HG03575 (cell line): ENCODE data around the gene SOX6.

ENCODE experiments used
- ATAC-seq: cut with Tn5 transposase; IDR thresholded peaks from one replicate; pipeline ENCODE4 v1.9.1; 2021; ENCODE audit not compliant: unreplicated experiment, insufficient number of reproducible peaks, low FRiP score; ENCODE audit errors: extremely low read depth

The SOX6 gene

DNA sequence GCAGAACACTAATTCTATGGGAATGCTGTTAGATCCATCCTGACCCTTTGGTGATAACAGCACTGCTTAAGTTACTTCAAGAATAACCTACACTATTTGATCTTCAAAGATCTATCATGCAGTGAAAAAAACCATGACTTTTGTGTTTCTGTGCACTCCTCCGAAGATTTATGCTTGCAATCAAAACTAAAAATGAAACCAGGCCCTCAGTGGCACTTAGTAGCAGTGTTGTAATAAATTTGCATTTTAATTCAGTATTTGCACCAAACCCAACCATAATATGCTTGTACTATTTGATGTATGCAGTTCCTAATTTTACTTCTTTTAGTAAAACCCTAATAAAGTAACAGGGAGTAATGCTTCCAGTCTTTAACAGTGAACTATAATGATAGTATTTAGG is 130.7 kb downstream of the SOX6 start:
- ATAC-seq = no peak

DNA sequence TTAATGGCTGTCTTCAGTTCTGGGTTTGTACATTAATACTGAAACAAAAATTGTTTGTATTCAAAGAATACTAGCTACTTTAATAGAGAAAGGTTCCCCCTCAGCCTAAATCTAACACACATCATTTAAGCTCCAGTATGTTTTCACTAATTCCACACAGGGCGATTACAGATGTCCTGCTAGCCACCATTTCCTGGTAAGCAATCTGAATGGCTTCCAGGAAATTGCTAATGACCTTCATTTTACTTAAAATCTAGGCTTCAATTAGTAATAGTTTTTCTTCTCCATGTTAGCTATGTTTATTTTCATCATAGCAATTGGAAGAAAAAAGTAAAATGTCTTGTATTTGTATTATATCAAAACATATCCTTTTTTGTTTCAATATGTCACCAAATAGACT is 132.8 kb downstream of the SOX6 start:
- ATAC-seq = no peak

DNA sequence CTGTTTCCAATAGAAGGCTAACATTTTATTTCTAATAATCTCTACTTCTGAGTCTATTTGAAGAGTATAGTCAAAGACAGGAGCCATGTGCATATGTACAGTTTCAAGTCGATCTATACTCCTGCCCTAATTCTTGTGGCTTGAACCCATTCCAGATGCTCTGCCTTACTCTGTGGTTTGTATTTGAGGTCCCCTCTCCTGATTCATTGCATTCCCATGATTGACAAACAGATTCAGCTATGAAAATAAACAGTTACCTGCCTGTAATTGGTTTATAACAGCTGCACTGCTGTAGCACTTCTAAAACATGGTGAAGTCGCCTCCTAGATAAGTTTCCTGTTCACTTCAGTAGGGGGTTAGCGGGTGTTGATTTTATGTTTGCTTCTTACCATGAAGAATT is 138.7 kb downstream of the SOX6 start:
- no peak for ATAC-seq

DNA sequence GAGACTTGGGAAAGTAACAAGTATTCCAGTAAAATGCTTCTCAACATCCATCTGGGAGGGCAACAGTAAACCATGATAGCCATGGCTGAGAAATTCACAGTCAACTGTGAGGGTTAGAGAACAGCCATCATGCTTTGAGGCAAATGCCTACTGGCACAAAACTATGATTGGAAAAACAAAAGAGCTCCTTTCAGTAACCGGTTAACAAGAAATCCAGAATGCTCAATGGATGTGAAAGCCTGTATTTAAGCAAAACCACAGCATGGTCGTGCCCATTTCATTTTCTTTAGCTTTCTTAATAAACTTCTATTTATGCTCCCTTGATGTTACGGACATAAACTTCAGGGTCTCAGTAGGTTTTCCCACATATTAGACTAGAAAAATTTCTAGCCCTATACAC is 139.5 kb downstream of the SOX6 start:
- ATAC-seq = no peak

DNA sequence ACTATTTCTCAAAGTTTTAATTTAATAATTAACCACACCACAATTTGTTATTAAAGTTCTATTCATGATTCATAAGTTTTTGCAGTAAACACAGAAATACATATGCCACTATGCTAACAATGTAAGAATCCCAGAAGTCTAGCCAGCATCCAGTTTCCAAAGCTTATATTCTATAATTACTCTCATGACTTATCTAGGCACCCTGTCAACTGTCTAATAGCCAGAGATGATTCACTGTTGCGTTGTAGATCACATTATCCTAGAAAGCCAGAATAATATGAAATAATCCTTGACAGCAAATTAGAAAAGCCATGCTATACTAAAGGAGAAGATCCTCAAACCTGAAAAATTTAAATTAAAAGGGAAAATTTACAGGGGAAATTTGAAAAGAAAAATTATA is 141.0 kb downstream of the SOX6 start:
- no peak for ATAC-seq

DNA sequence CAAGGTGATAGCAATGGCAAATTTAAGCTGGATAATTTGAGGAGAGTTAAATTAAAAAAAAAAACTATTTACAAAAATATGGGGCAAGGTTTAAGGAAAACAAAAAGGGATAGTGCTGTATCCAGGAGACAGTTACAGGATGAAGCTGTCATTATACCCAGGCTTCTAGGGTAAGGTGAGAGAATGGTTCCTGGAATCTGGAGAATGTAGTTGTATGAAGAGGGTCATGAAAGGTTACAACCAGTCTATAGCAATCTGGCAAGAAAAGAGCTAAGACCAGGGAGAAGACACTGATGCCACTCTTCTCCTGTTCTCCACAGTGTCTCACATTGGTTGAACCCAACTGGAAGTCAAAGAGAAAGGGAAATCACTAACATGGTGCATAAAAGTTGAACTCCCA is 144.9 kb downstream of the SOX6 start:
- no peak for ATAC-seq

DNA sequence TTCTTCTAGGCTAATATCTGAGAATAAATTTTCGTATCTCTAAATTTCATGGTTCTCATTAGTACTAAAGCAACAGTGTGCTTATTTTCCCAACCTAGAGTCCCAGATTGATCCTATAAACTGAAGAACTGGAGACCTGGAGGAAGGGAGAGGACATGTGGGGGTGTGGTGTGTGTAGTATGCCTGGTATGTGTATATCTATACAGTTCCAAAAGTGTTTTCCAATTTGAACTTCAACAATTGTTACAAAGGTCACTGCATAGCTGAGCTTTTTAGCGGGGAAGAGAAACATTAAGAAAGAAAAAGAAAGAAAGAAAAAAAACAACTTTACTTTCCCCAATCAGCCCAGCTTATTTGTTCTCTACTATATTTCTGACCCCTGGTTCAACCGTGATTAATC is 152.1 kb downstream of the SOX6 start:
- ATAC-seq = no peak

DNA sequence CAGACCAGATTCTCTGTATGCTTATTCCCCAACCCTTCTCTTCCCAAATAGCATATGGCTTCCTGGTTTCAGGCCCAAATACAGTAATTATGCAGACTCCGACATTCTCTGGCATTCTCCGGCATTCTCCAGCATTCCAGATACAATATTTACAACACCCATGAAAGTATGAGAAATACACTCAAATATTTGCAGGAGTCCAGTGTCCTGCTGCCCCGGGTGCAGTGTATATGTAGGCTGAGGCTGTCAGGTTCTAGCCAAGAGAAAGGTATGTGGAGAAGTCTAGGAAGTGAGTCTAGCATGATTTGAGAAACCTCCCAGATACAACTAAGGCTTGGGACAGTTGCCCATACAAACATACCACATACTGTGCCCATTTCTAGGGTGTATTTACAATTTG is 160.7 kb downstream of the SOX6 start:
- no peak for ATAC-seq

DNA sequence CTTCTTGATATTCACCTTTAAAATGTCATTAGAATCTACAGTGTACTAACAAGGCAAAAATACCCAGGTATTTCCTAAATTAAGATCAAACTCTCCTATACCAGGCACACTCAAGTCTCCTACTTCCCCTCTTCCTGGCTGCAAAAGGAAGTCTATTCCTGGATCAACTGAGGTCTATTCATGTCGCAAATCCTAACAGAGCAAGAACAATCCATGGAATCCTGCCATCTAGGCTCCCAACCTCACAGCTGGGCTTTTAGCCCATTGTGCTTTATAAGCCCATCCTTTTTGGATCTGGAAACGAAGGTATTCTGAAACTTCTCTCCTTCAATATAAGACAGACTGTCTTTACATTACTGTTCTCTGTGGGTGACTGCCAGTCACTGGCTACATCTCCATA is 161.8 kb downstream of the SOX6 start:
- ATAC-seq = no peak

DNA sequence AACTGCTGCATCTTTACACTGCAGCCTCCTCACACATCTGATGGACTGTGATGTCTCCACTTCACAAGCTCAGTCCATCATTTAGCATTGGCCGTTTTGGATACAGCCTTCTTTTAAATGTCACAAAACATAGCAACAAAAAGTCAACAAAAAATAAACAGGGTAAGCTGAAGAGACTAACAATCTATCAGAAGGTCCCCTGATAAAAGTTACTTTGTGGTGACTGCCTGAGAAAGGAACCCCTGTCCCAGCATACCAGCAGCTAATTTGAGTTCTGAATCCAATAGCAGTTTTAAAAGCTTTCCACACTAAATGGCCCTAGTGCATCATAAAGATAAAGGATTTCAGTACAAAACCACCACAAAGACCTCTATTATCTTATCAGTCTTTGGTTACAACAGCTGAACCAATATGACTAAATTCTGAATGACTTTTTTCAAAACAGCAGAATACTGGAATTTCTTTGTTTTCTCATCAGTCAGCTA is 162.4 kb downstream of the SOX6 start:
- no peak for ATAC-seq

DNA sequence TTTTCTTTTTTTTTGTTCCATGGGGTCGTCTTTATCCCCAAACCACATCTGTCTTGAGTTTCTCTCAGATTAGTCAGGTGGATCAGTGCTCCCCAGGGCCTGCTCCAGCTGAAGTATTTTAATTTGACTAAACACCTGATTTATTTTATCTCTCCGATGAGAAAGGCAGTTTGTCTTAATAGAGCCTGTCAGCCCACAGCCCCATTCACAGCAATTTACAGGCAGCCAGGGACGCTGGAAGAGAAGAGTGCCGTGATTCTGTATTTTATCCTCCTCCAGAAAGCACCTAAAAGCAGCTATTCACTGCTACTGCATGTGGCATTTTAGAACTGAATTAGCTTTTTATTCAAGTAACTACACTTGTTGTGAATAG is 164.5 kb downstream of the SOX6 start:
- ATAC-seq = no peak

DNA sequence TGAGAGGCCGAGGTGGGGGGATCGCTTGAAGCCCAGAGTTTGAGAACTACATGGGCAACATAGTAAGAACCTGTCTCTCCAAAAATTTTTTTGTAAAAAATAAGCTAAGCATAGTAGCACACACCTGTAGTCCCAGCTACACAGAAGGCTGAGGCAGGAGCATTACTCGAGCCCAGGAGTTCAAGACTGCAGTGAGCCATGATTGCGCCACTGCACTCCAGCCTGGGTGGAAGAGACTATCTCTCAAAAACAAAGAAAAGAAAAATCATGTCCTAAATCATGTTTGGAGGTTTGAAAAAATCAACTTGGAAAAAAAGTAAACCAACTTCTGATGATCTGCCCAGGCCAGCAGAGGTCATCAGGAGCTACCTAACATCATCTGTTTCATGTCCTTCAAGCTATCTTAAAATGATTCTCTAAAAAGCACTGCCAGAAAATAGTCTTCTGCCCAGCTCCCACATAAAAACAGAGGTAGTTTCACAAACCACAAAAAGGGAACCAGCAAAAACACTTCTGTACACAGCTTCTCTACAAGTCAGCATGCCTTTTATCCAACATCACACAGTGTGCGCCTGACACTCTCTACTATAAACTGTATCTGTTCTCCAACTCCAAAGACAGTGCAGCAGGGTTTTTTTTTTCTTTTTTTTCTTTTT is 165.0 kb downstream of the SOX6 start:
- no peak for ATAC-seq

DNA sequence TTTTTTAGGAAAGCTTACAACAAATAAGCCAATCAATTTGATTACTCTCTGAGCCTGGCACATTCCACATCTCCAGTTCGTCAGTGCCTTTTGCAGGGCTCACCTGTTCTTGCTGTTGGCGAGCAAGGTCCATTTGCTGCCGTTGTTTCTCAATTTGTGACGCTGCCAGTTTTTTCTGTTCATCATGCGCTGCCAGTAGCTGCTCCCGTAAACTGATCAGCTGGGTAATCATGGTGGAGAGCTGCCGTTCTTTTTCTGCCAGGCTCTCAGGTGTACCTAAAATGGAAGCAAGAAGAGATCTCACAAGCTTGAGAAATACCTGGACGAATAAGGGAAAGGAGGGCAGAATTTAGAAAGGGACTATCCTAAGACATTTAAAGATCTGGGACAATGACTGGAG is 169.7 kb downstream of the SOX6 start:
- no peak for ATAC-seq

DNA sequence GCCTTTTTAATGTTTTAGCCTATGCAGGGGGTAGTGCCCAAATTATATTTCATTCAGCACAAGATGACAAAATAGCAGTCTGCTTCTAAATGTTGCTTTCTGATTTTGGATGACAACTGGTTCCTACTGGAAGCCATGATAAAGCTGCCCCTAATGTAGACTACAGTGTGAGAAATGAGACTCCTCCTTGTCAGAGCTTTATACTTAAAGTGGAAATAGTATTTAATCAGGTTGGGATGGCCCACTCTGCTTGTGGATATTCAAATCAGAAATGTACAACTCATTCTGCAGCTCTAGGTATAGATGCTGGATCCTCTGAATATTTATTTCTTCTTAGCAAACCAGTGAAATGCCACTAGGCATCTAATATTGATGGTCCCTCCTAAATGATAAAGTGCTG is 171.3 kb downstream of the SOX6 start:
- no peak for ATAC-seq

DNA sequence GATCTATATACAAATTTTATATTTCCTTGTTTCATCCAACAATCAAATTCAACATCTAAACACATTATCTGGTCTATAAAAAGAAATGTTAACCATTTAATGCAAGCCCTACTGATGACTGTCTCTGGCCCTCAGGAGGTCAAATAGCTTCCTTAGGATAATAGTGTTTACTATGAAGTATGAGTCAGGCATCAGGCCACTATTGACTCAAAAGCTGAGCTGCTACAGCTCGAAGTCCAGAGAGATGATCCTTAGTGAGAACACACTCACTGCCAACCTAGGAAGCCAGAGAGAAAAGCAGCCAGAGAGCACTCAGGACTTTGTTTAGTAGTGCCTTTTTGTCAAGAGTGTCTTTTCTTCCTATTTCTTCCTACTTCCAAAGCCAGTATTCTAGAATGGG is 171.8 kb downstream of the SOX6 start:
- no peak for ATAC-seq

DNA sequence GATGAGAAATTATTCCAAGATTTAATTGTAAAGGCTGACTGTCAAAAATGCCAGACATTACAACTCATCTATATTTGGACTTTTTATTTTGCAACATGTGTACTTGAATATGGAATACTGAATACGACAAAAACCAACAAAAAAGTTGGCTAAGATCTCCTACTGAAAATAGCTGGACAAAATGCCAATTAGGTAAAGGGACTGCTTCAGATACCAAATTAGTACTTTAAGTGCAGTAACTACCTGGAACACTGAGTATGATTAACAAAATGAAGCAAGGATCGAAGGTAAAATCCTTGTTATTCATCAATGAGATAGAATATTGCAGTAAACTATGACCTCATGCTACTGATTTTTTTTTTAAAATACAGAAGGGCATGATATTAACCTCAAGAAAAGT is 173.8 kb downstream of the SOX6 start:
- no peak for ATAC-seq

DNA sequence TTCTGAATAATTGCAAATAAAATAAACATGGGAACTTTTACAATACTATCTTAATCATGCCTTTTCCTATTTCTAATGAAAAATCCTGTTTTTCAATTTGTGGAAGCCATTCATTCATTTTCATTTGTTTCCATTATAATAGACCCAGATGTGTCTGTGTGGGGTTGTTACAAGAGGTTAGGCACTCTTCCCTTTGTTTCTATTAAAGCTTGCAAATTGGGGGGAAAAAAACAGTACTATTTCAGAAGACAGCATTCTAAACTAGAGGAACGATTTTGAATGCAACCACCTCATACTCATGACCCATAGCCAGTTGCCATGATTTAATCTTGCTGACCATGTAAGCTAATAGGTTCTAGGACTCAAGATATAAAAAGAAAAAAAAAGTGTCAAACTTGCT is 175.5 kb downstream of the SOX6 start:
- ATAC-seq = no peak

DNA sequence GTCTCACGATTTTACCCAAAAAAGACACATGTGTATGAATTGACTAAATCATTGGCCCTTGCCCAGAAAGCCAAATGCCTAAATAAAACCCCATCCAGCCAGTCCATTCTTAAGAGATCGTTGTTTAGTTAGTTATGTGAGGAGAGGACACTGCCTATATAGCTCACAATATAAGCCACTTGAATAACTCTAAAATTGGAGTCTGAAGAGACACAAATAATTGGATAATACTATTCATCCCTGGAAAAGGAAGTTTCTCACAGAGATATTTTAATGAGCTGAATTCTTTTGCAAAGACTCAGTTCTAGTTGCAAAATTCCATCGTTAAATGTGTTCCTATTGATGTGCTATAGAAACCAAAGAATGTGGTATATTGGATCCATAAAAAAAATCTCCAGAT is 176.7 kb downstream of the SOX6 start:
- no peak for ATAC-seq

DNA sequence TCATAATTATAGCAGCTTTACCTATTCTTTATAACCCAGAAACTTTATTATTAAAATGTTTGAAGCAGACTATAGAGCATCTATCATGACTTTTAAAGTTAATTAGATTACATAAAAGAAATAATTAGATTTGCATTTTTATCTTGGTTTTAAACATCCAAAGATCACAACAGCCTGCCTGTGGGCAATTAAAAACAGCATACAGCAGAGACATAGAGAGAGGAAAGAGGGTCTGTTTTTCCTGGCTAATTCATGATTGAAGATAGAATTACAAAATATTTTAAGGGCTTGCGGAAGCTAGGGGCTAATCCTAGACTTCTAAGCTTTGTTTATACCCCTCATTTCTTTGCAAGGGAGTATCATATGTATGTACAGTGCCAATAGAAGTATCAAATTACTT is 178.1 kb downstream of the SOX6 start:
- no peak for ATAC-seq

DNA sequence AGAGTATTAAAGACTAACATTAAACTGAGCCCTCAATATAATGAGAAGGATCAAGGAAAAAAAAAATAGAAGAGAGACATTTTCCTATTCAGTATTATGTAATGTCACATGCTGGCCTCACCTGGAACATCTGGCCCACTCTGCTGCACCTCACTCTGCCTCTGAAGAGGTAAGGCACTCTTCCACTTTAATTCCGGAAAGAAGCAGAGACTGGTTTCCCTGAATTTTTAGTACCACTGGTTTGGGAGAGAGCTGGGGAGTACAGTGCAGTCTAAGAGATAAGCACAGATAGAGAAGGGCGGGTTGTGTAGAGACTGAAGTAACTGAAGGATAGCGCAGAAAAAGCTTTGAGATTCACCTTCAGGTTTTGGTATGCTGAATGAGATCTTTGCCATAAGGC is 178.7 kb downstream of the SOX6 start:
- no peak for ATAC-seq

DNA sequence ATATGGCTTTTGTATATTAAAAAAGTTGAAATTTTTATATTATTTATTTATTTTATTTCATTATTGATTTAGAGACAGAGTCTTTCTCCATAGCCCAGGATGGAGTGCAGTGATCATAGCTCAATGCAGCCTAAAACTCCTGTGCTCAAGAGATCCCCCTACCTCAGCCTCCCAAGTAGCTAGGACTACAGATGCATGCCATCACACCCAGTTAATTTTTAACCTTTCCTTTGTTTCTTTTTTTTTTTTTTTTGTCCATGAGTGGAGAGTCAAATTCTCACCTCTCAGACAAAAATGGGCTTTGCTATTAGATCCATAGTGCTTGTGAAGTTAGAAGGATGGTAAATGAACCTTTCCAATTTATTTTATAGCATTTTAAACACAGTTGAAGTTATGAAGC is 182.5 kb downstream of the SOX6 start:
- no peak for ATAC-seq

DNA sequence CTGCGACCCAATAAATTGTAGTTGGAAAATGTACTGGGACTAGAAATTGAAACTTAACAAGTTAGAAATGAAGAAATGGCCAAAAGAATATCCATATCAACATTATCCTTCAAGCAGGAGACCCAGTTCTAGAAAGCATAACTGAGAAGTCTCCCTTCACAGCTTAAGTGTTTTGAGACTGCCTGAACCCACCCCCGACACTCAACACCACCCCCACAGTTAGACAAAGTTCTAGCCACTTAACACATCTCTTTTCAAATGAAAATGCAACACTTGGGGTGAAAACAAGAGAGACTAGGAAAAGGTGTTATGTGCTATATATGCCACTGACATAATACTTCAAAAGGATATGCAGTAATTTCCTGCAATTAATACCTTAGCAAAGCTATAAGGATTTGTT is 184.5 kb downstream of the SOX6 start:
- ATAC-seq = no peak
